Upper lobe of left lung (tissue), 6 donors: Measurements from ENCODE around the gene SMIM29. TPM values are rescaled to one million over a fixed set of nuclear protein-coding genes. Genes with fewer than 3 reads are reported as not detected.

Experiments used
- ATAC-seq, 2 donors: fragments of 200-7000 bp; cut with Tn5 transposase; one replicate each; pipeline ENCODE4 v1.9.1; 2022; ENCODE audit warnings: mild to moderate bottlenecking in 2 of 2, moderate library complexity in 2 of 2; ENCODE audit not compliant: low FRiP score in 2 of 2
- DNase-seq, 2 donors: peaks; one replicate each; pipeline ENCODE4 v3.0.0-alpha.2; 2019 to 2020
- H3K27ac ChIP-seq, 4 donors: fragments of 200-600 bp; sonication (generic); one replicate each; pipeline ENCODE4 v1.5.1; 2016 to 2019
- H3K27me3 ChIP-seq, 4 donors: fragments of 200-600 bp; sonication (generic); one replicate each; pipeline ENCODE4 v1.5.1; 2017 to 2019
- H3K36me3 ChIP-seq, 4 donors: fragments of 200-600 bp; sonication (generic); one replicate each; pipeline ENCODE4 v1.5.1; 2016 to 2019
- H3K4me1 ChIP-seq, 4 donors: fragments of 200-600 bp; sonication (generic); one replicate each; pipeline ENCODE4 v1.5.1; 2018 to 2019
- H3K4me3 ChIP-seq, 4 donors: fragments of 200-600 bp; sonication (generic); one replicate each; pipeline ENCODE4 v1.5.1; 2017 to 2019; ENCODE audit warnings: mild to moderate bottlenecking in 2 of 4, moderate library complexity in 1 of 4
- H3K9me3 ChIP-seq, 4 donors: fragments of 200-600 bp; sonication (generic); one replicate each; pipeline ENCODE4 v1.5.1; 2018 to 2019
- EP300 ChIP-seq, 4 donors: sonication (generic); formaldehyde crosslinking; IDR thresholded peaks; one replicate each; pipeline ENCODE4 v1.5.1; 2017; ENCODE audit warnings: antibody characterized with exemption in 4 of 4, control low read depth in 2 of 4
- POLR2A ChIP-seq, 4 donors: fragments of 450-650 bp; IDR thresholded peaks; one replicate each; pipeline ENCODE4 v1.5.1; 2016 to 2017; ENCODE audit warnings: antibody characterized with exemption in 4 of 4, mild to moderate bottlenecking in 2 of 4
- POLR2AphosphoS5 ChIP-seq, 2 donors: sonication (generic); formaldehyde crosslinking; IDR thresholded peaks; one replicate each; pipeline ENCODE4 v1.5.1; 2017; ENCODE audit warnings: antibody characterized with exemption in 2 of 2
- WGBS, 2 donors: methylation state at CpG; one replicate each; pipeline ENCODE4 v1.1.5; 2017 to 2018; 5-methylcytosine and 5-hydroxymethylcytosine counted together
- total RNA-seq, 6 donors: library from RNA; depleted of rRNA in 4 of 6; stranded (reverse); fragments of >200 nt in 4 of 6; gene quantifications; one replicate each; pipeline versions ENCODE4 v1.1.0 to v1.2.1, GENCODE V29; 2016 to 2021
- TF ChIP-seq, protein P1 (sequence below), 6 experiments: fragments of 450-650 bp in 4 of 6; fragments of 200-600 bp in 2 of 6; sonication (generic) in 2 of 6; IDR thresholded peaks; one replicate each; pipeline ENCODE4 v1.5.1; 2016 to 2019; ENCODE audit warnings: antibody characterized with exemption in 6 of 6
- donor health status: DM: no; HTN: no; CAD: no; lungs with moderate emphysema.
- donor health status: DM: no; HTN: yes; CAD: no; lungs with severe emphysema.

Gene SMIM29
- total RNA-seq, 6 donors from 2014 or later = 12.6 to 42.2 (median 34.9) TPM

DNA sequence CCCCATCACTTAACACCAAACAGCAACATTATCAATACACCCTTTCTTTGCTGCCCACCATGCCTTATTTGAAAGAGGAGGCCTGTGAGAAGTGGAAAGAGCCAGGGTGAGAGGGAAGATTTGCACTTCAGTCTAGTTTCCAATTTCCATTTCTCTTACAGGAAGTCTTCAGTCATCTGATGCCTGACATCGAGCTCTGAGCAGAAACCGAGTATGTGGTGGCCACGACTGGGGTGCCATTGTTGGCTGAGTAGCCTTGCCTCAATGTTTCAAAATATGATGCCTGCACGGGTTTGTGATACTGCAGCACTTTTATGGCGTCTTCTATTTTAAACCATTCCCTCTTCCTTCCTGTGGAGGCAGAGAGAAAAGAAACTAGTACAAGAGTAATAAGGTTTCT is 39.8 kb upstream of the SMIM29 start:
- DNase-seq (no peak), ATAC-seq (no peak)
- Histone ChIP-seq H3K9me3 (no peaks in the 10 kb centered on the region), H3K36me3 (peaks cover 0 to 32% (median 12%) of the 10 kb centered on the region in 4 donors), H3K27me3 (no peaks in the 10 kb centered on the region), H3K27ac (peak overlapping the region in 1 of 4 donors; percentile 48), H3K4me3 (no peak overlapping the region), H3K4me1 (peaks cover 22 to 34% (median 31%) of the 10 kb centered on the region in 4 donors)
- WGBS, 2 donors = 16 to 34% methylated on average over 5 of the region's 5 CpGs
- TF ChIP-seq, protein P1, sequence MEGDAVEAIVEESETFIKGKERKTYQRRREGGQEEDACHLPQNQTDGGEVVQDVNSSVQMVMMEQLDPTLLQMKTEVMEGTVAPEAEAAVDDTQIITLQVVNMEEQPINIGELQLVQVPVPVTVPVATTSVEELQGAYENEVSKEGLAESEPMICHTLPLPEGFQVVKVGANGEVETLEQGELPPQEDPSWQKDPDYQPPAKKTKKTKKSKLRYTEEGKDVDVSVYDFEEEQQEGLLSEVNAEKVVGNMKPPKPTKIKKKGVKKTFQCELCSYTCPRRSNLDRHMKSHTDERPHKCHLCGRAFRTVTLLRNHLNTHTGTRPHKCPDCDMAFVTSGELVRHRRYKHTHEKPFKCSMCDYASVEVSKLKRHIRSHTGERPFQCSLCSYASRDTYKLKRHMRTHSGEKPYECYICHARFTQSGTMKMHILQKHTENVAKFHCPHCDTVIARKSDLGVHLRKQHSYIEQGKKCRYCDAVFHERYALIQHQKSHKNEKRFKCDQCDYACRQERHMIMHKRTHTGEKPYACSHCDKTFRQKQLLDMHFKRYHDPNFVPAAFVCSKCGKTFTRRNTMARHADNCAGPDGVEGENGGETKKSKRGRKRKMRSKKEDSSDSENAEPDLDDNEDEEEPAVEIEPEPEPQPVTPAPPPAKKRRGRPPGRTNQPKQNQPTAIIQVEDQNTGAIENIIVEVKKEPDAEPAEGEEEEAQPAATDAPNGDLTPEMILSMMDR (IDR thresholded peaks at IDR 0.05) = no peak
- no peak for TF ChIP-seq POLR2A (IDR thresholded peaks at IDR 0.05)
- TF ChIP-seq EP300 (IDR thresholded peaks at IDR 0.05) = no peak
- no peak for TF ChIP-seq POLR2AphosphoS5 (IDR thresholded peaks at IDR 0.05)

DNA sequence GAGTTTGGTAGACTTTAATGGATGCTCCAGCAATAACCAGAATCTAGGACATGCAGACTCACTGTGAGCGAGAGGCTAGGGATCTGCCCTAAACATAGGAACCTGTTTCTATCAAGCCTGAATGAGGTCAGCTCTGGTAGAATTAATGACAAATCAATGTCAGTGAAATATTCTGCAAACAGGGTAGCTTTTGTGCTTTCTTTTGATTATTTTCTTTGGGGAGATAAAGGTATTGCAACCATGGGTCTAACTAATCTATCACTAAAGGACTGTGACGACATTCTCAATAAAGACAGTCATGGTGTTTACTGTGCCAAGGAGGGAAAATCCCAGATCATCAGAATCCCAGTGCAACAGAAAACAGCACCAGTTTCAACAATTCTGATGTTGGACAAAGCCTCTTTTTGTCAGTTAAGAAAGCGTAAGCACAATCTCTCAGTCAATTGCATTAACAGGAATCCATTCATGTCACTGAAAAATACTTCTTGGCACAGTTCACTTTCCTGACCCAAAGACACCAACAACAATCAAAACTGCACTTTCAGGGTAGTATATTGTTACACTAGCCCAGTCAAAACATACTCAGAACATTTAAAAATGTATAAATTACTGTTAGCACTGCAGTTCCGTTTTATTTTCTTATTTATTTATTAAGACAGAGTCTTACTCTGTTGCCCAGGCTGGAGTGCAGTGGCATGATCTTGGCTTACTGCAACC is 36.8 kb upstream of the SMIM29 start:
- H3K4me3 ChIP-seq = no peak overlapping the region
- WGBS, 2 donors = 67 to 82% methylated on average over 4 of the region's 4 CpGs
- no peak for DNase-seq
- TF ChIP-seq, protein P1 (IDR thresholded peaks at IDR 0.05) = no peak
- TF ChIP-seq EP300 (IDR thresholded peaks at IDR 0.05) (no peak), POLR2A (IDR thresholded peaks at IDR 0.05) (no peak)
- no peak for ATAC-seq
- H3K27ac ChIP-seq = peak overlapping the region; percentile 39 to 72 (median 65)
- peaks cover 0 to 13% (median 3%) of the 10 kb centered on the region in 4 donors for H3K36me3 ChIP-seq
- no peaks in the 10 kb centered on the region for H3K27me3 ChIP-seq
- peaks cover 22 to 39% (median 34%) of the 10 kb centered on the region in 4 donors for H3K4me1 ChIP-seq
- H3K9me3 ChIP-seq = no peaks in the 10 kb centered on the region

DNA sequence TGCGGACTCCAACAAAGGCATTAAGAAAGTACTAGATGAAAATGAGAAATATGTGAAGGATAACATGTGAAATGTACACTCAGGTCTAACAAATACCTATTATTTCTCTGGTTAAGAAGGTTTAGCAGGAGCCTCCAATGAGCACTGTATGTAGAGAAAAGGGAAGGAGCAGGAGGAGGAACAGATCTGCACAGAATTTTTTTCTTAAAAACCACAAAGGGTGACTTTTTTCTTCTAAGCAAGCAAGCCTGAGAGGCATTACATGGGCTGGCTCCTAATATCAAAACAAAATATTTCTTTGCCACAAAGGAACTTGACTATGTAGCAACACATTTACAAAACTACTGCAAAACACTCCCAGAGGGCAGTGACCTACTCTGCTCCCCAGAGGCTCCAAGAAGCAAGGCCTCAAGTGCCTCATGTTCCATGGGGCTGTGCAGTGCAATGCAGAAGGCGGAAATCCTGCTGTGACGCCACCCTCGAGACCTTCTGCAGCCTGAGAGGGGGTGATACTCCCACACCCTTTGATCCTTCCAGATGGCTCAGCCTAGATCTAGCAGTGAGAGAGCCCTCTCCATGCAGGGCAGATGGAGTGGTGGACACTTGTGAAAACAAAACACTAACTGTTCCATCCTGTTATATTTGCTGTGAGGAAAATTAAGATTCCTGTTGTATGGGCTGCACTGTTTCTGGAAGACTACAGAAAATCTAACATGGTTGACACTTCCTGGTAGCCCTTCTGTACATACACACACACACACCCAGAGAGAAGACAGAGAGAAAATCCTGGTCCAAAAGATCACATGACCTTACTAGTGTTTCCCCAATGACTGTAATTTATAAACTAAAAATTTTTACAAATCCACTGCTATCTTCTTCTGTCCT is 36.0 kb upstream of the SMIM29 start:
- Histone ChIP-seq H3K27ac (peak overlapping the region; percentile 39 to 72 (median 65)), H3K4me1 (peaks cover 22 to 39% (median 34%) of the 10 kb centered on the region in 4 donors), H3K4me3 (no peak overlapping the region), H3K9me3 (no peaks in the 10 kb centered on the region), H3K36me3 (peaks cover 0 to 13% (median 3%) of the 10 kb centered on the region in 4 donors), H3K27me3 (no peaks in the 10 kb centered on the region)
- peak; percentile 82 to 88 for ATAC-seq
- TF ChIP-seq EP300 (IDR thresholded peaks at IDR 0.05) (no peak), POLR2AphosphoS5 (IDR thresholded peaks at IDR 0.05) (peak; percentile 41 to 42), POLR2A (IDR thresholded peaks at IDR 0.05) (peak in 1 of 4 donors; percentile 38)
- TF ChIP-seq, protein P1 (IDR thresholded peaks at IDR 0.05) = no peak
- DNase-seq = peak in 1 of 2 donors; percentile 70
- 60 to 68% methylated on average over 3 to 4 of the region's 4 CpGs for WGBS, 2 donors

DNA sequence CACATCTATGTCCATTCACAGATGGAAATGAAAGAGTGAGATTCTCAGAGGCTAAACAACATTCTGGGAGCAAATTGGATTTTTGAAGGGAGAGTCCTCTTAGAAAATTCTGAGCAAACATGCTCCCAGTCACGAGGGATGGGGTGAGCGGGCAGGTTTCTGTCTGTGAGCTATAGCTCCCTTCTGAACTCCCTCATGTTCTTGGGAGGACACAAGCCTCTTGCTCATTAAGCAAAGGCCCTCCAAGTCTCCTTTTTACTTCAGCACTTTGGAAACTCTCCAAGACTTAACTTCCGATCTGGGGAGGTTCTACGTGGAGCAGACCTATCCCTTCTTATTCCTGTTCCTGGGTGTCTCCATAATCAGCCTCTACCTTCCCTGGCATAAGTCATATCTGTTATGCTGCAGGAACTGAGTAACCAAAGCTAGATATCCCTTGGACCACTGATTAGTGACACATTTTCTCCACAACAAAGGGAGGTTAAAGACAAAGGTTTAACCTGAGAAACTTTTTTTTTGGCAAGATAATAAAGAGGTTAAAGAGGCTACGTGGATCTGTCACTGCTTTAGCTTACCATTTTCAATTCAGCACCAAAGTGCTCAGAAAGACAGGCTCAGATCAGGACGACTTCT is 33.0 kb upstream of the SMIM29 start:
- 72 to 77% methylated on average over 6 of the region's 6 CpGs for WGBS, 2 donors
- peaks cover 19 to 26% (median 22%) of the 10 kb centered on the region in 4 donors for H3K4me1 ChIP-seq
- TF ChIP-seq EP300 (IDR thresholded peaks at IDR 0.05) (no peak), POLR2AphosphoS5 (IDR thresholded peaks at IDR 0.05) (no peak), POLR2A (IDR thresholded peaks at IDR 0.05) (no peak)
- TF ChIP-seq, protein P1 (IDR thresholded peaks at IDR 0.05) = no peak
- no peak overlapping the region for H3K27ac ChIP-seq
- H3K4me3 ChIP-seq = no peak overlapping the region
- no peaks in the 10 kb centered on the region for H3K27me3 ChIP-seq
- ATAC-seq (no peak), DNase-seq (no peak)
- no peaks in the 10 kb centered on the region for H3K9me3 ChIP-seq
- peaks cover 0 to 11% (median 2%) of the 10 kb centered on the region in 4 donors for H3K36me3 ChIP-seq
